ENCODE results near the gene SPRYD7.
"Not testable (repeated sequence)": the region's sequence is repeated elsewhere in the genome, so short reads cannot be mapped to it uniquely, and the experiment has no call there.

The SPRYD7 gene, protein sequence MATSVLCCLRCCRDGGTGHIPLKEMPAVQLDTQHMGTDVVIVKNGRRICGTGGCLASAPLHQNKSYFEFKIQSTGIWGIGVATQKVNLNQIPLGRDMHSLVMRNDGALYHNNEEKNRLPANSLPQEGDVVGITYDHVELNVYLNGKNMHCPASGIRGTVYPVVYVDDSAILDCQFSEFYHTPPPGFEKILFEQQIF

DNA sequence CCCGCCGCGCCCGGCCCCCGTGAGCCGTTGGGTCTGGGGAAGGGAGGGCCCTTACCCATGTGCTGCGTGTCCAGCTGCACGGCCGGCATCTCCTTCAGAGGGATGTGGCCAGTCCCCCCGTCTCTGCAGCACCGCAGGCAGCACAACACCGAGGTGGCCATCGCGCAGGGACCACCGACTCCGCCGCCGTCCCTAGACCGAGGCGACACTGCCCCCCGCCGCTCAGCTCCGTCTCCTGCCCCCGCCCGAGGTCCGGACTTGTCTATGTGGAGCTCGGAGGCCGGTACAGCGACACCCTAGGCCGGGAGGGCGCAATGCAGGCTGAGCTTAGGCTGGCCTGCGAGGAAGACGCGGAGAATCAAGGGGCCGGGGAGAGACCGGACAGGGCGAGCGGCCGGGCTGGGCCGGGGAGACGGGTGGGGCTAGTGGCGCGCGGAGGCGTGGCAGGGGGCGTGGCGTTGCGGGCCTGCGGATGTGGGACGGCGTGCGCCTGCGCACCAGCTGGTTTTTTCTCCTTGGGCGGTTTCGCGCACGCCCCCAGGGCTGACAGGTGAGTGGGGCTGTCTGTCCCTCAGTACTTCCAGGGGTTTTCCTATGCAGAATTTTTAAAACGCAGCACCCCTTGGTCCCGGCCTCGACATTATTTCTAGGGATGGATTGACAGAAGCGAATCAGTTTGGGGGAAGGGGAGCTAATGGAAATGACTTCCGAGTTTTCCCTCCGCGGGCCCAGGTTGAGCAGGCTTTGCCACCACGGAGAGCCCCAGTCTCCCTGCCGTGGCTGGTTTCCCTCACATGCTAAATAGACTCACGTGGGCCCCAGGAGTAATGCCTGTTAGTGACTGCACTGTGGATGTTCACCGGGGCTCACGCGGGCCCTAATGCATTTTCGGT is at the start of gene SPRYD7:
Gene SPRYD7, minus strand, starts transcription at position 266 of the 893 bp plus-strand sequence. Its CDS starts 105 bp downstream, at position 161.
- peak; percentile 98 for DNase-seq

DNA sequence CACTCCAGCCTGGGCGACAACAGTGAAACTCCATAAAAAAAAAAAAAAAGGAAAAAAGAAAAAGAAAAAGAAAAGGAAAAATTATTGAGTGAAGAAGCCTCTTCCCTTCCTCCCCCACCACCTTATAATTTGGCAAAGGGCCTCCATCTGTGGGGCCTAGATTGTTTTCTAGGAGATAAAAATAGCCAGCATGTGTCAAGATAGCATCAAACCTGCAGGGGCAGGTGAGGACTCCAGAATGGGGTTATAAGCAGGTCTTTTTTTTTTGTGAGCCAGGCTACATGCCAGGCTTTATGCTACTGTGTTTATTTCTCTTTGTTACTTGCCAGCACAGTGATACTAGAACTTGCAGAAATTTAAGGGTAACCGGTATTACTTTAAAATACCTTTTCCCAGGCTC is 49.0 kb upstream of the SPRYD7 start:
- no peak for DNase-seq

DNA sequence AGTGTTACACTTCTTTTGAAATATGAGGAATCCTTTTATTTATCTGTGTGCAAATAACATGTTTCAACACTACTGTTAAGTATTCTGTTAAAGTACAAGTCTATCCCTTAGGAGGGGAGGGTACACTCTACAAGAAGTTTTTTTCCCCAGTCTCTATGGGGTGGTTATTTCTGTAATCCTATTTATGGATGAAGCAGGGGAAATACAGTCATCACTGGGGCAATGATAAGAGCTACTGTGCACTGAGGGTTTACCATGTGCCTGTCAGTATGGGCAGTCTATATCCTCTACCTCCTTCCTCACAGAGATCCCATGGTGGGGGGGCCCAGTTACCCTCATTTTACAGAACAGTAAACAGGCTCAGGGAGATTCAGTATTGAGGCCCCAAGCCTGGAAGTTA is 44.1 kb upstream of the SPRYD7 start:
- no peak for DNase-seq

DNA sequence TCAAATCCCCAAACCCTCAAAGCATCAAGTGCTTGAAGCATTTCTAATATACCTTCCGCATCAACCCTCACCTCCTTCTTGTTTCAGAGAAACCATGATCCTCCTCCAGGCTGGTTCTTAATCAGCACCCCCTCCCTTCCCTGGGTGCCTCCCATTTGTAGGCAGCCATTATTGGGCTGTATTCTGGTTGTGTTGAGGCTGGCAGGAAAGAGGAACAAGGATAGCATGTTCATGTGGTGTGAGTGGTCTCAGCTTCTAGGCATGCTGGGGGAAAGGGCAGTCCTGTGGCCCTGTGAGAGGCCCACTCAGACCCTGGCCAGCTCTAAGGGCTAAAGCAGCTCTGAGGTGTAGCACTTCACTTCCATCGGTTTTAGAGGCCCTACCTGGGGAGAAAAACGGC is 41.9 kb upstream of the SPRYD7 start:
- DNase-seq, result no peak

DNA sequence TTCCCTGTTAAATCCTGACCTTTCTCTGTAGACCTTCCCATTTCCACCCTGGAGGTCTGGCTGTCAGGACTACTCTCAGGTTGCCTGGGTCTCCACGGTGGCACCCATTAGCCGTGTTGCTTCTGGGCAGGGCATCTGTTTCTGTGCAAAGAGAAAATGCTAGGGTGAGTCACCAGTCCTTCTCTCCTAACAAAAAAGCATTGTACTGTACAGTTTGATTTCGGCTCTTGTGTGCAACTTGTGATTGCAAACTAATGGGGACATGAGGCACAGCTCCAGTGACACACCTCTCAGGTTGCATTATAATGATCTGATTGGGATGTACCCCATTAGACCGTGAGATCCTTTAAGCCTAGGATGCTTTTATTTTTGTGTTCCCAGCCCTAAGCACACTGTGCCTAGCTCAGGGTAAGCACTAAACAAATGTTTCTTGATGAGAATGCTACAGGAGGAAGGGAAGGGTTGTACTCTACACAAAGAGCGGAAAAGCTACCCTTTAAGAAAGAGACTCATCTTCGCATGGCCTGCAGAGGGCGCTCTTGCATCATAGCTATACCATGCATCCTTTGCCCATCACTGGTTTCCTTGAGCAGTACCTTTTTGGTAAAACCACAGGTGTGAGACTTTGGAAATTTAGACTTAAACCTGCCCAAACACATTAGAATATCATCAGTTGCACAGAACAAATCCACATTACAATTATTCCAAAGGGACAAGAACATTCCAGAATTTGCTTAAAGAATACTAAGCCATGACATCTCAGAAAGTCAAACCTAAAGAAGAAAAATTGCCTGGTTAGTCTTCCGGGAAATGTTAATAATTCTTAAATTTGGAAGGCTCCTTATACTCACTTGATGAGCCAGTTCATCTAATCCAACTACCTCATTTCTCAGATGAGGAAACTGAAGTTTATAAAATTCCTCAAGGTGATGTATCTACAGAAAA is 40.4 kb upstream of the SPRYD7 start:
- DNase-seq, result peak; percentile 71 to 74

DNA sequence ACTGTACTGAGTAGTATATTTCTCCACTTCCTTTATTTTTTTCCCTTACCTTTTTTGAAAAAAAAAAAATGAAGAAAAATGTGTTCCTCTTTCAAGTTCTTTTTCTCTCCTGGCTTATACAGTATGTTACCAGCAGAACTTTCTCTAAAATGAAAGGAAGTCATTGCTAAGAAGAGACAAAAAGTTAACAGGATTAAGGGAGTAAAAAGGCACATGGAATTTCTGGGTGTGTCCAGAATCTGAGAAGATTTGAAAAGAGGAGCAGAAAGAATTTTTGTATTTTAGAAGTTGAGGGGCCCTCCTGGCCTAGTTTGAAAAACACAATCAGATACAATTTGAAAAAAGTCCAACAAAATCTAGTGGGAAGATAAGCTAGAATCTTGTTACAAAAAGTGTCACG is 39.7 kb upstream of the SPRYD7 start:
- DNase-seq, result no peak

DNA sequence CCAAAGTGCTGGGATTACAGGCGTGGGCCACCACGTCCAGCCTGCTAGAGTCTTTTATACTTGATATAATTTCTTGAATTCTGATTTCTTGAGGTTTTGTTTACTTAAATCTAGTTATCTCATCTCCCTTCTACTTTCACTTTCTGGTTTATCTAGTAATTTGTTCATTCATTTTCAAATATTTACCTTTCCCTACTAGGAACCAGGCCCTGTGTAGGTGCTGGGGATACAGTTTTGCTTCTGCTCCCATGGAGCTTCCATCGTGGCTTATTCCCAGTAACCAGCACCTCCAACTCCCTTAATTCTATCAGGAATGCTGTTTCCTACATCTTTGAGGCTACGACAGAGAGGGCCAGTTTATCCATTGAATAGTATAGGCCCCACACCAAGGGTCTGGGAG is 36.6 kb upstream of the SPRYD7 start:
- DNase-seq, result no peak

DNA sequence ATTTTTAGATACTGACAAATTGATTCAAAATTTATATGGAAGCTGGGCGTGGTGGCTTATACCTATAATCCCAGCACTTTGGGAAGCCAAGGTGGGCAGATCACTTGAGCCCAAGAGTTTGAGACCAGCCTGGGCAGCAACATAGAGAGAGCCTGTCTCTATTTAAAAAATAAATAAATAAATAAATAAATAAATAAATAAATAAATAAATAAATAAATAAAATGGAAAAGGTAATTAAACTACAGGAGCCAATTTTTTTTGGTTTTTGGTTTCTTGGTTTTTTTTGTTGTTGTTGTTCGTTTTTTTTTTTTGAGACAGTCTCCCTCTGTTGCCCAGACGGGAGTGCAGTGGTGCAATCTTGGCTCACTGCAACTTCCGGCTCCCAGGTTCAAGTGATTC is 31.3 kb upstream of the SPRYD7 start:
- no peak for DNase-seq

DNA sequence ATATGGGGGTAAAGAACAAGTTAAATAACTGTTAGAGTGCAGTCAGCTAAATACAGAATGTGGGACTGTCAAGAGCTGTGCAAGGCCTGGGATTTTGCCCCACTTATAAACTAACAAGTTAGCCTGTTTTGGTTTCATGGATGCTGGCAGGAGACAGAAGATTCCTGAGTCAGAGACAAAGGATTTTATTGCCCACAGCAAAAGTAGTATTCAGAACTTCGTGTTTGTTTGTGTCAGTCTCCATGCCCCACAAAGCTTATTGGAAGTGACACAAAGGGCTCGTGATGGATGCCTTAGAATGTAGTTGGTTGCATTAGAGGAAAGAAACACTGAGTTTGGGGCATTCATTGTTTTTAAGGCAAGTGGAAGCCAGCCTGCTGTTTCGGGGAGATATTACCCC is 22.2 kb upstream of the SPRYD7 start:
- DNase-seq, result no peak

DNA sequence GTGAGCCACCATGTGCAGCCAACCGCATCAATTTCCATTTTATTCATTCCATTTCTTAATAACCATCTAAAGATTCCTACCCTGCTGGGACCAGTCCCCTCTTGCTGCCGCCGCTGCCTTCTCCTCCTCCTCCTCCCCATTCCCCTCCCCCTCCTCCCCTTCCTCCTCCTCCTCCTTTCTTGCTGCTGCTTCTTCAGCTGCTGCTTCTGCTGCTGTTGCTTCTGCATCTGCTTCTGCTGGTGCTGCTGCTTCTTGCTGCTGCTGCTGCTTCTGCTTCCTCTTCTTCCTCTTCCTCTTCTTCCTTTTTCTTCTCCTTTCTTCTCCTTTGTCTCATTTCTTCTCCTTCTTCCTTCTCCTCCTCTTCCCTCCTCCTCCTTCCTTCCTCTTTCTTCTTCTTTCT is 20.0 kb upstream of the SPRYD7 start:
- no peak for DNase-seq

DNA sequence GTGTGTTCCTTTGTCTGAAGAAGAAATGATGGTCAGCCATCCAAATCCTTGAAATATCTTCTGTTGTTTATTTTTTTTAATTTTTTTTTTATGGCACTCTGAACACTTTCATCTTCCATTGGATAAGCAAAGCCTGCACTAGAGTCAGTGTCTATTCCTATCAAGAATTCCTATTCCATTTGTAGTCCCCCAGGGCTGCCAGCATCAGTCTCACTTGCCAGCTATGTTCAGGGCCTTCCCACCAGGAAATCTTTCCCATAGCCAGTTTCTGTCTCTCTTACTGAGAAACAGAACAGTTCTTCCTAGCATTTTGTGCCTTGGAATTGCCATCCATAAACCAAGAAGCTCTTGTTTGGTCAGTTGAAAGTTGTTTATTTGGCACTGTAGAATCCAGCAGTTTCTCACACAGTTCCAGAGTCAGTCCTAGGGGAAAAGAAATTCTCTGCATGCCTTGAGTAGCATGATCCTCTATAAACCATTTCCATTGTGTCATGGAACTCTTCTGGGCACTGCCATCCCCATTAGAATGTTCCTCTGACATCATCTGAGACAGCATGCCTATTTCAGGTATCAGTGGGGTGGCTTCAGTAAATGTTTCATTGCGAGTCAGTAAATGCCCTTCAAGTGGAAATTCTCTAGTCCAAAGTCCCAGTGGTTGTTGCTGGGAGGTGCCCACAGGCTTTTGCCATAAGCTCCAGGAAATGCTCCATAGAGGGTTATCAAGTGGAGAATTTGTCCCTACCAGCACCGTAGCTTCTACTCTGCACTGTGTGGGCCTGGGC is 18.7 kb upstream of the SPRYD7 start:
- no peak for DNase-seq

DNA sequence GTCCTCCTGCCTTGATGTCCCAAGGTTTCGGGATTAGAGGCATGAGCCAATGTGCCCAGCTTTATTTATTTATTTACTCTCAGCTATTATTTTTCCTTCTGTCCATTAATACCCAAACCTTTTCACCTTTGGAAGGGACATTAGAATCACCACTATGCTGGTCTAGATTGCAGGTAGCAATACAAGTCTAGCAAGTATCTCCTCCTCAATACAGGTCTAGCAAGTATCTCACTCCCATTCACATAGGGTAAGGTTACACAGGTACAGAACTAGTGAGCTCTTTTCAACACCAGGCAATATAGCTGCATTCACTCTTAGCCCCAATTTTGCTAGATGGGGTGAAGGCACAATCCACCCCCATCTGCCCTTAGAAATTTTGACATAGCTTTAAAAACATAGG is 17.4 kb upstream of the SPRYD7 start:
- no peak for DNase-seq

DNA sequence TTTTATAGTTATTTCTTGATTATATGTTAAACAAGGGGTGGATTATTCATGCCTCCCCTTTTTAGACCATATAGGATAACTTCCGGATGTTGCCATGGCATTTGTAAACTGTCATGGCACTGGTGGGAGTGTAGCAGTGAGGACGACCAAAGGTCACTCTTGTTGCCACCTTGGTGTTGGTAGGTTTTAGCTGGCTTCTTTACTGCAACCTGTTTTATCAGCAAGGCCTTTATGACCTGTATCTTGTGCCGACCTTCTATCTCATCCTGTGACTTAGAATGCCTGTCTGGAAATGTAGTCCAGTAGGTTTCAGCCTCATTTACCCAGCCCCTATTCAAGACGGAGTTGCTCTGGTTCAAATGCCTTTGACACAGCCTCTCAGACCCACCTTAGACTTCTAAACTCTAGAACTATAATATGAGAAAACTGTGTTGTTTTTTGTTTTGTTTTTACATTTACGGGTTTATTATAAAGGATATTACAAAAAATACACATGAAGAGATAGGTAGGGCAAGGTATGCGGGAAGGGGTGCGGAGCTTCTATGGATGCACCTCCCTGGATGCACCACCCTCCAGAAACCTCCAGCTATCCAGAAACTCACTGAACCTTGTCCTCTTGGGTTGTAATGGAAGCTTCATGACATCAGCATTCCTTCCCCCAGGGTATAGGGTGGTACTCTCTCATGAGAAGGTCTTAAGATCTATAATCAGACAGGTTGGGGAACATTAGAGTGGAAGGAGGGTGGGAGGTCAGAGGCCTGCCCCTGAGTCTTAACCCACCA is 15.8 kb upstream of the SPRYD7 start:
- no peak for DNase-seq

DNA sequence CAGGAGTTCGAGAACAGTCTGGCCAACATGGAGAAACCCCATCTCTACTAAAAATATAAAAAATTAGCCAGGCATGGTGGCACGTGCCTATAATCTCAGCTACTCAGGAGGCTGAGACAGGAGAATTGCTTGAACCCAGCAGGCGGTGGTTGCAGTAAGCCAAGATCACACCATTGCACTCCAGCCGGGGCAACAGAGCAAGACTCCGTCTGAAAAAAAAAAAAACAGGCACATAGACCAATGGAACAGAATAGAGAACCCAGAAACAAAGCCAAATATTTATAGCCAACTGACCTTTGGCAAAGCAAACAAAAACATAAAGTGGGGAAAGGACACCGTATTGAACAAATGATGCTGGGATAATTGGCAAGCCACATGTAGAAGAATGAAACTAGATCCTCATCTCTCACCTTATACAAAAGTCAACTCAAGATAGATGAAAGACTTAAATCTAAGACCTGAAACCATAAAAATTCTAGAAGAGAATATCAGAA is 12.7 kb upstream of the SPRYD7 start:
- not testable (repeated sequence) for DNase-seq

DNA sequence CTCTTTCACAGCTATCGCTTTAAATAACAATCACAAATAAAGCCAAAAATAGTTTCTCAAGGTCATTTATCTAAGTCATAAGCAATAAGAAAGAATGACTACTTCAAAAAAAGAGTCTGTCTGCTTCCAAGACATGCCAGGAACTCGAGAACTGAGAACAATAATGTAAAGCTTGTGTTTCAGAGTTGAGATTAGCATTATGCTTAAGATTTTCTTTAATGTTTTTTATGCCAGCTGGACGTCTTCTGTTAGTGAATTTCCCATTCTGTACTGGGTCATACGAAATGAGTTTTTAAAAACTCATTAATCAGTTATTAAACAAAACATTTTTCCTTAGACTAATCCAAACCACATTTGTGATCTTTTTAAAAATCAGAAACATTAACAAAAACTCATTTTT is 3.2 kb upstream of the SPRYD7 start:
- DNase-seq, result no peak

DNA sequence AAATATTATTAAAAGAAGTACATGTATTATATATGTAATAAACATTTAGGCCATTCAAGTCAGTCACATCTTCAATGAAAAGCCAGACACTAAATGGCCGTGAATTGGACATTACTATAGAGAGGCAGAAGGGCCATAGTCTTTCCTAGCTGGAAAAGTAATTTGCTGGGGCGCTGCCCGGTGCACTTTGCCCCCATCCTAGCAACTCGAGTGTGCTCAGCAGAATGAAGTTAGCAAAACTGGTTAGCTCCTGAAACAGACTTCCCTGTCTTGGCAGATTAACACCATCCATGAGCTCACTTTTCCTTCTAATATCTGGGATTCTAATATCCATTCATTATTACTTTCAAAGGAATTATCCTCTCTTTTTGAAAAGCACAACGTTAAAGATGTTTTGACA is 2.8 kb upstream of the SPRYD7 start:
- DNase-seq, result no peak

DNA sequence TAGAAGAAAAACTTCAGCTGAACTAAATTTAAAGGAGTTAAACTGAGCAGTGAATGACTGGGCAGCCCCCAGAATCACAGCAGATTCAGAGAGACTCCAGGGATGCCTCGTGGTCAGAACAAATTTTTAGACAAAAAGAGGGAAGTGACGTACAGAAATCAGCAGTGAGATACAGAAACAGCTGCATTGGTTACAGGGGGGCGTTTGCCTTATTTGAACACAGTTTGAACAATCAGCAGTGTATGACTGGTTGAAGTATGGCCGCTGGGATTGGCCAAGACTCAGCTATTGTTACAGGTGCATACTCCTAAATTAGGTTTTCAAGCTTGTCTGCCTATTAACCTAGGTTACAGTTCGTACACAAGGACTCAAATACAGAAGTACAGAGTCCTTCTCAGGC is 2.2 kb upstream of the SPRYD7 start:
- DNase-seq, result no peak

DNA sequence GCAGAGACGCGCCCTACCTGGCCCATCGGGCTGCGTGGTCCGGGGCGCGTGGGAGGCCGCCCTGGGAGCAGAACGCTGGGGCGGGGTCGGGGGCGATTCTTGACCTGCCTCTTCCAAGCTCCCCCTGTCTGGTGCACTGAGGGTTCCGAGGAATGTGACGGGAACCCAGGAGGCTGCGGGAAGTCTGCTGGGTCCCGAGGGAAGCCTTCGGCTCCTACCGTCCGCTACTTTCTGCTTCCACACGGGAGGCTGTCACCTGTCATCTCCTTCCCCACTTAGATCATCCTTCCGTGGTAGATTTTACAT is 781 bp upstream of the SPRYD7 start:
- no peak for DNase-seq

DNA sequence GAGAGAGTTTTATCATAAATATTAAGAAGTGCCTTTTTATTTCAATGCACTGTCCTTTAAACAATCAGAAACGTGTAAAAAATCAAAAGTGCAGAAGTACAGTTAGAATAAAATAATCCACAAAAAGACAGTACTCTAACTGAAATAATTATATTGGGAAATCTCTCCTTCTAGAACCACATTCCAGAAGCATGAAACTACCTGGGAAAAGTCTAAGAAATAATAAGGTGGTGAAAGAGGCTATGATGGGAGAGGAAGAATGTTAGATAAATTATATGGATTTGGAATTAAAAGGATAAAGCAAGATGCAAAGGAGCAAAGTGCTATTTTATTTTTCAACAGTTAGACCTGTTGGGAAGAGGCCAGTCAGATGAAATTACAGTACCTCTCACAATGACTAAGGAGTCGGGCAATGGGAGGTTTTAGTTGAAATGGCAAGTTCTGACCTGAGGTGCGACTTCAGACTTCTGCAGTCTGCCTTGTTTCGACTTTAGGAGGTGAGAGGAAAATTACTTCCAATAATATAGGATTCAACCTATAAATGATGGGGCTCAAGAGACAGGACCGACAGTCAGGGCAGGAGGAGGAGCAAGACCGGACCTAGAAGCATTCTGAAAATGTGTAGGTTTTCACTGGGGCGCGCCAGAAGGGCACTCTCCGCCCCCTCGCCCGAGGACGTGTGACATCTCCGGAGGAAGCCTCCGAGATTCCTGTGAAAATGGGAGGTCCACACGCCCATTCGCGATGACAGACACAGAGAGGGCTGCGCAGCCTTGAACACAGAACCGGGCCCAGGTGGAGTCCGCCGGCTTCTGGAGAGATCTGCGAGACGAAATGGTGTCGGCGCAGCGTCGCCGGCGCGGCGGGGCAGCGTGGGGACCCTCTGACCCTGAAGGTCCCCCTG is 717 bp downstream of the SPRYD7 start:
- DNase-seq, result no peak

DNA sequence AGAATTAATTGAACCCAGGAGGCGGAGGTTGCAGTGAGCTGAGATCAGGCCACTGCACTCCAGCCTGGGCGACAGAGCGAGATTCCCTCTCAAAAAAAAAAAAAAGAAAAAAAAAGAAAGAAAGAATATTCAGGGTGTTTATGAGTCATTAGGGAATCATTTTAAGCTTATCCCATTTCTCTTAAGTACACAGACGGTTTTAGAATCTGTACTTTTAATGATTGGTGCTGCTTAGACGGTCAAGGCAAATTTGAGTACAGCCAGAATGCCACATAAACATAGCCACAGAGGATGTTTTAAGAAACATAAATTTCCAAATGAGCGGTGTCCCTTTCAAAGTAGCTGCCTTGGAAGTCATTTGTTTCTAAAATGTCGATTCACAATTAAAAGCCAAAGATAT is 2.6 kb downstream of the SPRYD7 start:
- DNase-seq, result no peak

DNA sequence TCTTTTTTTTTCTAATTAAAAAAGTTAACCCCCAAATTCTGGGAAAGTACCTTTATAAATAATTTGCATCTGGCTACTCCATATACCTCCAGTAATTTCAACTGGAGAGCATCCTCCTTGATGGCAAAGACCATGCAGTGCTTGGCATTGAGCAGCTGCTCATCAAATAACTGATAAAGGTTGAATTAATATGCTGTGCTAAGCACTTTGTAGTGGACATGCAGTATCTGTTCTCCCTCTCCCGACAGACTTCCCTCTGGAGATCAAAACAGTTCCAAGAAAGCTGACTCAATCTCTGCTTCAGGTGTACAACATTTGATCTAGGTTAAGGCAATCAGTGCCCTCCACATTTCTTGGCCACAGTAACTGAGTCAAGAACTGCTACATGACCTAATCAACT is 3.3 kb downstream of the SPRYD7 start:
- no peak for DNase-seq

All from NCI-H1930 (cell line).